HepG2 (cell line): ENCODE measurements around the gene RNF208.

ENCODE experiments used
- CTCF ChIP-seq: sonication (generic); formaldehyde crosslinking; IDR thresholded peaks from 2 replicates; pipeline ENCODE4 v1.5.0; 2020; ENCODE audit warnings: mild to moderate bottlenecking, missing genetic modification reagents, moderate library complexity
- EHMT2 ChIP-seq: fragments of 200-600 bp; sonication (generic); IDR thresholded peaks from 2 replicates; pipeline ENCODE4 v1.7.0; 2017; ENCODE audit warnings: antibody characterized with exemption, low read depth, low read length, borderline replicate concordance
- ETV5 ChIP-seq: IDR thresholded peaks from 2 replicates; pipeline ENCODE4 v1.6.1; 2018; ENCODE audit warnings: missing biosample characterization, missing genetic modification reagents, inconsistent platforms, borderline replicate concordance
- FOSL2 ChIP-seq: sonication (generic); formaldehyde crosslinking; IDR thresholded peaks from 2 replicates; pipeline ENCODE4 v1.4.0; 2020; ENCODE audit warnings: missing genetic modification reagents
- FOXP4 ChIP-seq: sonication (generic); formaldehyde crosslinking; IDR thresholded peaks from 2 replicates; pipeline ENCODE4 v1.4.0; 2020; ENCODE audit warnings: missing genetic modification reagents
- HDAC6 ChIP-seq: fragments of 200-600 bp; sonication (generic); IDR thresholded peaks from 2 replicates; pipeline ENCODE4 v1.7.0; 2017; ENCODE audit warnings: mild to moderate bottlenecking, antibody characterized with exemption, low read length, low read depth
- HNF4A ChIP-seq: sonication (generic); formaldehyde crosslinking; IDR thresholded peaks from 2 replicates; pipeline ENCODE4 v1.4.0; 2020; ENCODE audit warnings: missing genetic modification reagents
- HNRNPH1 ChIP-seq: fragments of 200-400 bp; formaldehyde crosslinking; optimal IDR thresholded peaks from 2 replicates; pipeline ENCODE3; 2017; ENCODE audit warnings: mild to moderate bottlenecking, low read depth, low read length
- PPARG ChIP-seq: conservative IDR thresholded peaks from 2 replicates; pipeline ENCODE4 v1.6.1; 2016; ENCODE audit warnings: missing biosample characterization, missing genetic modification reagents
- SMC3 ChIP-seq: IDR thresholded peaks from 2 replicates; pipeline ENCODE4 v1.6.1; 2011; ENCODE audit warnings: low read length, improper control_type of control experiment
- YY1 ChIP-seq: IDR thresholded peaks from 2 replicates; pipeline ENCODE4 v1.6.1; 2011; ENCODE audit warnings: low read length, low read depth, moderate library complexity, mild to moderate bottlenecking; ENCODE audit not compliant: insufficient read depth, insufficient replicate concordance
- ZNF407 ChIP-seq: sonication (generic); formaldehyde crosslinking; IDR thresholded peaks from one replicate; pipeline ENCODE4 v1.5.1; 2020; ENCODE audit warnings: mild to moderate bottlenecking, missing genetic modification reagents; ENCODE audit errors: not compliant biosample characterization
- TF ChIP-seq, protein P1 (sequence below): sonication (generic); formaldehyde crosslinking; IDR thresholded peaks from 2 replicates; pipeline ENCODE4 v1.4.0; 2020; ENCODE audit warnings: mild to moderate bottlenecking, missing genetic modification reagents

GRCh38 chr9:137221095-137221505, 940 bp downstream of the RNF208 start:
- no peak for TF ChIP-seq ZNF407 (CRISPR knock-in tag)
- TF ChIP-seq FOXP4 (CRISPR knock-in tag): no peak
- no peak for TF ChIP-seq CTCF (CRISPR knock-in tag)
- no peak for TF ChIP-seq PPARG (CRISPR knock-in tag)
- no peak for TF ChIP-seq EHMT2
- TF ChIP-seq ETV5 (CRISPR knock-in tag): no peak
- no peak for TF ChIP-seq FOSL2
- TF ChIP-seq HDAC6: no peak
- no peak for TF ChIP-seq YY1
- no peak for TF ChIP-seq HNRNPH1
- no peak for TF ChIP-seq SMC3
- TF ChIP-seq, protein P1, sequence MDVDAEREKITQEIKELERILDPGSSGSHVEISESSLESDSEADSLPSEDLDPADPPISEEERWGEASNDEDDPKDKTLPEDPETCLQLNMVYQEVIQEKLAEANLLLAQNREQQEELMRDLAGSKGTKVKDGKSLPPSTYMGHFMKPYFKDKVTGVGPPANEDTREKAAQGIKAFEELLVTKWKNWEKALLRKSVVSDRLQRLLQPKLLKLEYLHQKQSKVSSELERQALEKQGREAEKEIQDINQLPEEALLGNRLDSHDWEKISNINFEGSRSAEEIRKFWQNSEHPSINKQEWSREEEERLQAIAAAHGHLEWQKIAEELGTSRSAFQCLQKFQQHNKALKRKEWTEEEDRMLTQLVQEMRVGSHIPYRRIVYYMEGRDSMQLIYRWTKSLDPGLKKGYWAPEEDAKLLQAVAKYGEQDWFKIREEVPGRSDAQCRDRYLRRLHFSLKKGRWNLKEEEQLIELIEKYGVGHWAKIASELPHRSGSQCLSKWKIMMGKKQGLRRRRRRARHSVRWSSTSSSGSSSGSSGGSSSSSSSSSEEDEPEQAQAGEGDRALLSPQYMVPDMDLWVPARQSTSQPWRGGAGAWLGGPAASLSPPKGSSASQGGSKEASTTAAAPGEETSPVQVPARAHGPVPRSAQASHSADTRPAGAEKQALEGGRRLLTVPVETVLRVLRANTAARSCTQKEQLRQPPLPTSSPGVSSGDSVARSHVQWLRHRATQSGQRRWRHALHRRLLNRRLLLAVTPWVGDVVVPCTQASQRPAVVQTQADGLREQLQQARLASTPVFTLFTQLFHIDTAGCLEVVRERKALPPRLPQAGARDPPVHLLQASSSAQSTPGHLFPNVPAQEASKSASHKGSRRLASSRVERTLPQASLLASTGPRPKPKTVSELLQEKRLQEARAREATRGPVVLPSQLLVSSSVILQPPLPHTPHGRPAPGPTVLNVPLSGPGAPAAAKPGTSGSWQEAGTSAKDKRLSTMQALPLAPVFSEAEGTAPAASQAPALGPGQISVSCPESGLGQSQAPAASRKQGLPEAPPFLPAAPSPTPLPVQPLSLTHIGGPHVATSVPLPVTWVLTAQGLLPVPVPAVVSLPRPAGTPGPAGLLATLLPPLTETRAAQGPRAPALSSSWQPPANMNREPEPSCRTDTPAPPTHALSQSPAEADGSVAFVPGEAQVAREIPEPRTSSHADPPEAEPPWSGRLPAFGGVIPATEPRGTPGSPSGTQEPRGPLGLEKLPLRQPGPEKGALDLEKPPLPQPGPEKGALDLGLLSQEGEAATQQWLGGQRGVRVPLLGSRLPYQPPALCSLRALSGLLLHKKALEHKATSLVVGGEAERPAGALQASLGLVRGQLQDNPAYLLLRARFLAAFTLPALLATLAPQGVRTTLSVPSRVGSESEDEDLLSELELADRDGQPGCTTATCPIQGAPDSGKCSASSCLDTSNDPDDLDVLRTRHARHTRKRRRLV (CRISPR knock-in tag): no peak
- no peak for TF ChIP-seq HNF4A
